Thoracic aorta (tissue), 2 donors: Measurements from ENCODE around the gene MXRA8. TPM values are rescaled to one million over a fixed set of nuclear protein-coding genes. Genes with fewer than 3 reads are reported as not detected.

Source experiments
- ATAC-seq: fragments of 150-250 bp; one replicate; pipeline ENCODE4 v1.8.0; 2017; ENCODE audit warnings: low read depth; ENCODE audit not compliant: insufficient number of reproducible peaks, low FRiP score
- DNase-seq: peaks from one replicate; pipeline ENCODE4 v3.0.0-alpha.2; 2020; ENCODE audit warnings: low spot score
- H3K27ac ChIP-seq, 2 donors: fragments of 200-600 bp; sonication (generic); 1 replicate in 1 of 2; 2 replicates in 1 of 2; pipeline ENCODE4 v1.5.1; 2016; ENCODE audit warnings: mild to moderate bottlenecking in 2 of 2, moderate library complexity in 2 of 2
- H3K27me3 ChIP-seq: fragments of 200-600 bp; sonication (generic); replicated peaks from 2 replicates; pipeline ENCODE4 v1.6.0; 2016; ENCODE audit warnings: mild to moderate bottlenecking; ENCODE audit not compliant: insufficient read depth
- H3K36me3 ChIP-seq: fragments of 200-600 bp; sonication (generic); one replicate; pipeline ENCODE4 v1.5.1; 2016
- H3K4me1 ChIP-seq, 2 donors: fragments of 200-600 bp; sonication (generic); 1 replicate in 1 of 2; 2 replicates in 1 of 2; pipeline versions ENCODE4 v1.5.1 to v1.6.0; 2016; ENCODE audit warnings: low read depth in 2 of 2, mild to moderate bottlenecking in 1 of 2; ENCODE audit not compliant: control insufficient read depth in 1 of 2
- H3K4me3 ChIP-seq: fragments of 200-600 bp; sonication (generic); 2 replicates; pipeline ENCODE4 v1.5.1; 2016; ENCODE audit warnings: mild to moderate bottlenecking
- H3K9me3 ChIP-seq: fragments of 200-600 bp; sonication (generic); 2 replicates; pipeline ENCODE4 v1.5.1; 2016
- total RNA-seq, 2 donors: library from RNA; depleted of rRNA; stranded (reverse); fragments of >200 nt; gene quantifications; one replicate each; pipeline versions ENCODE4 v1.1.0 to v1.2.3, GENCODE V29; 2016
- TF ChIP-seq, protein P1 (sequence below): fragments of 200-600 bp; sonication (generic); IDR thresholded peaks from one replicate; pipeline ENCODE4 v1.5.1; 2019; ENCODE audit warnings: antibody characterized with exemption

Gene MXRA8
- total RNA-seq, 2 donors from 2014 or later: 239 to 326 TPM

DNA sequence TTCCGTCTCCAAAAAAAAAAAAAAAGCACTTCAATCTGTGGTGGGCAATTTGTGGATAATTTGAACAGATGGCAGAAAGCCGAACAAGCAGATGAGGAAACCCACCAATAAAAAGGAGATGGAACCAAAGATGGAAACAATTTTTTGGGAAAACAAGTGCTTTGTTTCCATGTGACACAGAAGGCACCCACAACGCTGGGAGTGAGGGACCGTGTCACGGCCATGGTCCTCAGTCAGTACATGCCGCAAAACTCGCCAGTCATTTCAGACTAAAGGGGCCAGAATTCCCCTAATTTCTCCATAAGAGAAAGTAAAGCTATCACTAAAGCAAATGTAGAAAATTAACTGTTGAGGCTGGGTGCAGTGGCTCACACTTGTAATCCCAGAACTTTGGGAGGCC lies 35.8 kb upstream of the MXRA8 start:
- H3K4me1 ChIP-seq: peaks cover 10 to 17% of the 10 kb centered on the region in 2 donors
- ATAC-seq (no peak), DNase-seq (no peak)
- no peak overlapping the region for H3K27ac ChIP-seq
- no peaks in the 10 kb centered on the region for H3K9me3 ChIP-seq
- H3K27me3 ChIP-seq: no peaks in the 10 kb centered on the region
- TF ChIP-seq, protein P1, sequence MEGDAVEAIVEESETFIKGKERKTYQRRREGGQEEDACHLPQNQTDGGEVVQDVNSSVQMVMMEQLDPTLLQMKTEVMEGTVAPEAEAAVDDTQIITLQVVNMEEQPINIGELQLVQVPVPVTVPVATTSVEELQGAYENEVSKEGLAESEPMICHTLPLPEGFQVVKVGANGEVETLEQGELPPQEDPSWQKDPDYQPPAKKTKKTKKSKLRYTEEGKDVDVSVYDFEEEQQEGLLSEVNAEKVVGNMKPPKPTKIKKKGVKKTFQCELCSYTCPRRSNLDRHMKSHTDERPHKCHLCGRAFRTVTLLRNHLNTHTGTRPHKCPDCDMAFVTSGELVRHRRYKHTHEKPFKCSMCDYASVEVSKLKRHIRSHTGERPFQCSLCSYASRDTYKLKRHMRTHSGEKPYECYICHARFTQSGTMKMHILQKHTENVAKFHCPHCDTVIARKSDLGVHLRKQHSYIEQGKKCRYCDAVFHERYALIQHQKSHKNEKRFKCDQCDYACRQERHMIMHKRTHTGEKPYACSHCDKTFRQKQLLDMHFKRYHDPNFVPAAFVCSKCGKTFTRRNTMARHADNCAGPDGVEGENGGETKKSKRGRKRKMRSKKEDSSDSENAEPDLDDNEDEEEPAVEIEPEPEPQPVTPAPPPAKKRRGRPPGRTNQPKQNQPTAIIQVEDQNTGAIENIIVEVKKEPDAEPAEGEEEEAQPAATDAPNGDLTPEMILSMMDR: no peak
- no peak overlapping the region for H3K4me3 ChIP-seq
- H3K36me3 ChIP-seq: peaks cover 76% of the 10 kb centered on the region

DNA sequence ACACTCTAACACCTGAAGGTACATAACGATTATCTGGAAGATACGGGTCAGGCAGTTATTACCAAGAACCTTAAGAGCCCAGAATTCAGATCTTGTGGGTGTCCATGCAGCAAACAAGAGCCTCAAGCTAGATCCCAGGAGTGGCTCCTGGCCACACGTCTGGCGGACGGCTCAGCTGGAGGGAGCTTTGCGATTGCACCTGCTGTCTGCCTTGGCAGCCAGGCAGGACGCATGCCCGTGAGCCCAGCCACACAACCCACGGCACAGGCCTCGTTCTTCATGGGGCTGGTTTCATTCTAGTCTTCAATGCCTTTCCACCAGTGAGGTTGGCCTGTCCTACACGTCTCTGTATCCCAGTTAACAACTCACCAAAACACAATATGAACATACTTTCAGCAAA lies 35.1 kb upstream of the MXRA8 start:
- DNase-seq: no peak
- Histone ChIP-seq H3K9me3 (no peaks in the 10 kb centered on the region), H3K27me3 (no peaks in the 10 kb centered on the region), H3K4me1 (peaks cover 9 to 16% of the 10 kb centered on the region in 2 donors), H3K4me3 (no peak overlapping the region), H3K36me3 (peaks cover 83% of the 10 kb centered on the region), H3K27ac (no peak overlapping the region)
- ATAC-seq: no peak
- TF ChIP-seq, protein P1: no peak

DNA sequence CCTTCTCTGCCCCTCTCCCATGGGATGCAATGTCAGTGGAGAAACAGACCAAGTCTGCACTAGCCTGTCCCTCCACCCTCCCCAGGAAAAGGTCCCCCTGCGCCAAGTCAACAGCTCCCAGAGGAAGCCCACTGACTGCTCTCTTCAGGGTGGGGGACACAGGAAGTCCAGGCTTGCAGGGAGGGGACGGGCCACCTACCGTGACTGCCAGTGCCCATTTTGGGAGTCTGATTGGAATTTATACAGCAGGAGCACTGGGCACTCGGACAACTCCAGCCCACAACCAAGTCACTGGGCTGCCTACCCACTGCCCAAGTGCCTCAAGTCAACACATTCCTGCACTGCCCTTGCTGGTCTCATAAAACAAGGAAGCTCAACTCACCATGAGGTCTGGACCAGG lies 34.7 kb upstream of the MXRA8 start:
- Histone ChIP-seq H3K36me3 (peaks cover 87% of the 10 kb centered on the region), H3K27ac (no peak overlapping the region), H3K4me1 (peaks cover 5 to 12% of the 10 kb centered on the region in 2 donors), H3K9me3 (no peaks in the 10 kb centered on the region), H3K27me3 (no peaks in the 10 kb centered on the region), H3K4me3 (no peak overlapping the region)
- ATAC-seq (no peak), DNase-seq (no peak)
- TF ChIP-seq, protein P1: no peak

DNA sequence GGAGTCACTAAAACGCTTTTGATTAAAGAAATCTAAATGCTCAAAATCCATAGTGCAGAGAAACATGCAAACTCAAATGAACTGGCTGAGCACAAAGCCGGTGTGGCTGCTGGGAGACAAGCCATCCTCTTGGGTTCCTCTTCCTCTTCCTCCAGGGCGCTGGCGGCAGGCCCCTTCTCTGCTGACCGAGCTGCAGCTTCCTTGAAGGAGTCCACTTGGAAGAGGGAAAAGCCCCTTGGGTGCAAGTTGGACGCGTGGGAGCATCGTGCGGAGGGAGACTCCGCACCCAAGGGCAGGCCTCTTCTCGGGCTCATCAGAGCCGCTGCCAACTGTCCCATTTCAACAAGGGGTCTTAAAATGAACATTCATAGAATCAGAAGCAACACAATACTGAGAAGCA lies 32.9 kb upstream of the MXRA8 start:
- no peak for DNase-seq

DNA sequence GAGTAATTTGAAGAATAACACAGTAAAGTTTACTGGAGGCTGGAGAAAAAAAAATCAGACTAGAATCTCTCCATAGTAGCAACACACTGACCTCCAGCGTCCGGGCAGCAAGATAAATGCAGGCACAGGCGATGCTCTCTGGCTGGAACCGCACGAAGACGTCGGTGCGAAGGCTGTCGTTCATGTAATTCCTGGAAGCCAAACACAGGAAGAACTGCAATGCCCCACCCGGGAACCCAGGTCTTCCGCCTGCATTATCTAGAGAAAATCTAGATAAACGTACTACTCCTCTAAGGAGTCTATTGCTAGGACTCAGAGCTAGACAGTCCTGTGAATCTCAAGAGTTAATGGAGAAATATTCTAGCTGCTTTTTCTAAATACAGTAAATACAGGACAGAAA lies 32.3 kb upstream of the MXRA8 start:
- TF ChIP-seq, protein P1: no peak
- DNase-seq (no peak), ATAC-seq (no peak)
- H3K27ac ChIP-seq: no peak overlapping the region
- H3K4me1 ChIP-seq: no peaks in the 10 kb centered on the region
- H3K27me3 ChIP-seq: no peaks in the 10 kb centered on the region
- H3K36me3 ChIP-seq: peaks cover 97% of the 10 kb centered on the region
- no peaks in the 10 kb centered on the region for H3K9me3 ChIP-seq
- H3K4me3 ChIP-seq: no peak overlapping the region

More for the DNA sequence above, 32.9 kb upstream of the MXRA8 start:
- Histone ChIP-seq H3K4me3 (no peak overlapping the region), H3K27me3 (no peaks in the 10 kb centered on the region), H3K9me3 (no peaks in the 10 kb centered on the region), H3K36me3 (peaks cover 96% of the 10 kb centered on the region), H3K27ac (no peak overlapping the region), H3K4me1 (no peaks in the 10 kb centered on the region)
- TF ChIP-seq, protein P1: no peak
- ATAC-seq: no peak
